Dendritic cell treated with granulocyte-macrophage colony-stimulating factor and Interleukin-4, amounts not matched to agents 40 ng/mL and 50 ng/mL, for 4 days (primary cell): ENCODE measurements around the gene SMG6.
"Not testable (repeated sequence)": the region's sequence is repeated elsewhere in the genome, so short reads cannot be mapped to it uniquely, and the experiment has no call there.

ENCODE experiments used
- H3K27ac Mint-ChIP-seq: one replicate; pipeline ENCODE4 v1.8.0; 2022; ENCODE audit warnings: mild to moderate bottlenecking, mixed read lengths
- H3K27me3 Mint-ChIP-seq: one replicate; pipeline ENCODE4 v1.8.0; 2022; ENCODE audit warnings: mild to moderate bottlenecking, mixed read lengths
- H3K36me3 Mint-ChIP-seq: one replicate; pipeline ENCODE4 v1.8.0; 2022; ENCODE audit warnings: low read depth, mixed read lengths
- H3K4me1 Mint-ChIP-seq: one replicate; pipeline ENCODE4 v1.8.0; 2022; ENCODE audit warnings: low read depth, mixed read lengths
- H3K4me3 Mint-ChIP-seq: one replicate; pipeline ENCODE4 v1.8.0; 2022; ENCODE audit warnings: mild to moderate bottlenecking, moderate library complexity, mixed read lengths
- H3K9me3 Mint-ChIP-seq: one replicate; pipeline ENCODE4 v1.8.0; 2022; ENCODE audit warnings: mixed read lengths
- intact Hi-C: fragments of 100-400 bp; cut with micrococcal nuclease; formaldehyde crosslinking; loops from one replicate; pipeline ENCODE4 v1.15.0; 2022

The SMG6 gene

DNA sequence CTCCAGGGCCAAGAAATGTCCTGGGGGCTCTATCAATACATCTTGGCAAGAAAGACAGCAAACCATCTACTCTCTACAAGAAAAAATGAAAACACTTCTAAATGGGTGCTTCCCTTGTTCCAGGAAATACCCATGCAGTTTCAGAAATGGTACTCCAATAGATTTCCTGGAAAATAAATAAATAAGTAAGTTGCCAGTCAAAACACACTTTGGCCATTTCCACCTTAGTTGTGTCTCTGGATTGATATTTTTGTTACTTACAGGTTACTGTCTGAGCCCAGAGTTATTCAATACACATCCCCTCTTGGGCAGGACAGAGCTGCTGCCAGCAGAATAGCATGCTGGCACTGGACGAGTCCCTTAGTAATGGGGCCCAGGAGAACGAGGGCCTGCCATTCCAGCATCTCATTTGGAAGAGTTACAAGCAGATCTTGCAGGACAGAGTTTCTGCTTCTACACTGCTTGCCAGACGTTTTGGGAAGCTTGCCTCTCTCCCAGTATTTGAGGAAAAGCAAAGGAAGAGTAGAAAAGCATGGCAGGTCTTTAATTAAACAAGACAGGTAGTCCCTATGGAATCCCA is 100.5 kb downstream of the SMG6 start:
- H3K4me1 Mint-ChIP-seq = peaks cover 5% of the 10 kb centered on the region
- intact Hi-C loops = no loop called here
- H3K9me3 Mint-ChIP-seq = no peaks in the 10 kb centered on the region
- no peak overlapping the region for H3K4me3 Mint-ChIP-seq
- no peak overlapping the region for H3K27ac Mint-ChIP-seq
- no peaks in the 10 kb centered on the region for H3K27me3 Mint-ChIP-seq
- H3K36me3 Mint-ChIP-seq = peaks cover 16% of the 10 kb centered on the region

DNA sequence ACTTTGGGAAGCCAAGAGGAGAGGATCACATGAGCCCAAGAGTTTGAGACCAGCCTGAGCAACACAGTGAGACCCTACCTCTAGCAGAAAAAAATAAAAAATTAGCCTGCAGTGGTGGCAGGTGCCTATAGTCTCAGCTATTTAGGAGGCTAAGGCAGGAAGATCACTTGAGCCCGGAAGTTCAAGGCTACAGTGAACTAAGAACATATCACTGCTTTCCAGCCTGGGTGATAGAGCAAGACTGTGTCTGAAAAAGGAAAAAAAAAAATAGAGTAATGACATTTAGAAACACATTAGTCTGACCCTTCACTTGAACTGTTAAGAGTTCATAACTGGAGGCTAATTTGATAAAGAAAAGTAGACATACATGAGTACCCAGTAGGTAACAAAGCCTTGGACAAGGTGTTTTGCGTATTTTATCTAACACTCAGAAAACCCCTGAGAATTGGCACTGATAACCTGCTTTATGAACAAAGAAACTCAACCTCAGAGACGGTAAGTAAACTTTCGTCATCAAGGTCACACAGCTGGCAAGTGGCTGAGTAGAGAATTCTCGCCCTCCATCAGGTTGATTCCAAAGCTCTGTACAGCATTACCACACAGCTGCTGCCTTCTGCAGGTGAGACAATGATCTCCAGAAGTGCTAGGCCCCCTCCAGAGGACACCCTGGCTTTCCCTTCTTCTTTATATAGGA is 101.1 kb downstream of the SMG6 start:
- Mint-ChIP-seq H3K27me3 (no peaks in the 10 kb centered on the region), H3K36me3 (peaks cover 19% of the 10 kb centered on the region), H3K4me3 (no peak overlapping the region), H3K4me1 (peaks cover 5% of the 10 kb centered on the region), H3K9me3 (no peaks in the 10 kb centered on the region), H3K27ac (no peak overlapping the region)
- intact Hi-C loops = no loop called here

DNA sequence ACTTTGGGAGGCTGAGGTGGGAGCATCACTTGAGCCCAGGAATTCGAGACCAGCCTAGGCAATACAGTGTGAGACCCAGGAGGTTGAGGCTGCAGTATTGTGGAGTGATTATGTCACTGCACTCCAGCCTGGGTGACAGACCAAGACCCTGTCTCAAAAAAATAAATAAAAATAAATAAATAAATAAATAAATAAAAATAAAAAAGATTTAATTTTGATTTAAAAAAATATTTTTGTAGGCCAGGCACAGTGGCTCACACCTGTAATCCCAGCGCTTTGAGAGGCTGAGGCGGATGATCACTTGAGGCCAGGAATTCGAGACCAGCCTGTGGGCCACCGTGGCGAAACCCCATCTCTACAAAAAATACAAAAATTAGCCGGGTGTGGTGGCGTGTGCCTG is 104.2 kb downstream of the SMG6 start:
- intact Hi-C loops, H3K9me3 Mint-ChIP-seq, H3K4me3 Mint-ChIP-seq, H3K27me3 Mint-ChIP-seq, H3K27ac Mint-ChIP-seq: not testable (repeated sequence)
- H3K36me3 Mint-ChIP-seq = peaks cover 32% of the 10 kb centered on the region
- peaks cover 10% of the 10 kb centered on the region for H3K4me1 Mint-ChIP-seq

DNA sequence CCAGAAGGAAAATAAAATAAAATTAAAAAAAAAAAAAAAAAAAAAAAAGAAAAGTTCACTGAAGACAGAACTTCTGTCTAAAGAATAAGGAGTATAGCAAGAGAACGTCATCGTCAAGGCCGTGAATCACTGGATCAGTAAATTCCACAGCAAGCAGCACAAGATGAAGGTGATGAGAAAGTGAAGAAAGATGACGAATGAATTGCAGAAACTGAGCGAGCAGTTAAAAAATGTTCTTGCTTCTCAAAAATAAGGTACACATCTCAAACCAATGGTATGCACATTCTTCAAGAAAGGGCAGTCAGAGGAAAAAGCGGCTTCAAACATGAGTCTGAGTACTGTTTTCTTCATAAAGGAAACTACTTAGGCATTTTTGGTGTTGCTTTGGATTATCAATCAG is 104.7 kb downstream of the SMG6 start:
- Mint-ChIP-seq H3K27ac (no peak overlapping the region), H3K27me3 (no peaks in the 10 kb centered on the region), H3K4me1 (peaks cover 10% of the 10 kb centered on the region)

DNA sequence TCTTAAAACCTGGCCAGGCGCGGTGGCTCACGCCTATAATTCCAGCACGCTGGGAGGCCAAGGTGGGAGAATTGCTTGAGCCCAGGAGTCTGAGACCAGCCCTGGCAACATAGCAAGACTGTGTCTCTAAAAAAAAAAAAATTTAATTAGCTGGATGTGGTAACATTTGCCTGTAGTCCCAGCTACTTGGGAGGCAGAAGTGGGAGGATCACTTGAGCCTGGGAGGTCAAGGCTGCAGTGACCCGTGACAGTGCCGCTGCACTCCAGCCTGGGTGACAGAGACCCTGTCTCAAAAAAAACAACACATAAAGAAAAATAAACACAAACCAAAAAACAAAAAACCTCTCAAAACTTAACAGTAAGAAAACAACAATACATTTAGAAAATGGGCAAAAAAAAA is 106.3 kb downstream of the SMG6 start:
- intact Hi-C loops = no loop called here
- no peak overlapping the region for H3K4me3 Mint-ChIP-seq
- no peak overlapping the region for H3K27ac Mint-ChIP-seq
- no peaks in the 10 kb centered on the region for H3K9me3 Mint-ChIP-seq
- H3K4me1 Mint-ChIP-seq = peaks cover 23% of the 10 kb centered on the region
- H3K36me3 Mint-ChIP-seq = peaks cover 42% of the 10 kb centered on the region
- H3K27me3 Mint-ChIP-seq = no peaks in the 10 kb centered on the region

More for the DNA sequence above, 104.7 kb downstream of the SMG6 start:
- Mint-ChIP-seq H3K9me3 (no peaks in the 10 kb centered on the region), H3K36me3 (peaks cover 34% of the 10 kb centered on the region), H3K4me3 (no peak overlapping the region)
- intact Hi-C loops = no loop called here

DNA sequence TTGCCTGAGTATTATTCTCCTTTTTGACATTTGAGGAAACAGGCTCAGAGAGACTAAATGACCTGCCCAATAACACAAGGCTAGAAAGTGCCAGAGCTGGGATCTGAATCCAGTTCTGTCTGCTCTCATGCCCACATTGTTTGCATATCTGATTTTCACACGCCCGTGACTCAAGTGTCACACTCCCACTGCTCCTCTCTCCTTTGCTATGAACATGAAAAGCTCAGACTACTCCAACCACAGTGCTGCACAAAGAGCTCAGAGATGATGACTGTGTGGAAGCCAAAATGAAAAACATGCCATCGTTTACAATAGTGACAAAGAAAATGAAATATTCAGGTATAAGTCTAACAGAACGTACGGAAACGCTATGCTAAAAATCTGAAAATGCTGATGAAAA is 107.9 kb downstream of the SMG6 start:
- intact Hi-C loops = no loop called here
- Mint-ChIP-seq H3K27me3 (peaks cover 2% of the 10 kb centered on the region), H3K36me3 (peaks cover 44% of the 10 kb centered on the region), H3K4me1 (peaks cover 28% of the 10 kb centered on the region), H3K9me3 (no peaks in the 10 kb centered on the region), H3K4me3 (no peak overlapping the region), H3K27ac (no peak overlapping the region)

DNA sequence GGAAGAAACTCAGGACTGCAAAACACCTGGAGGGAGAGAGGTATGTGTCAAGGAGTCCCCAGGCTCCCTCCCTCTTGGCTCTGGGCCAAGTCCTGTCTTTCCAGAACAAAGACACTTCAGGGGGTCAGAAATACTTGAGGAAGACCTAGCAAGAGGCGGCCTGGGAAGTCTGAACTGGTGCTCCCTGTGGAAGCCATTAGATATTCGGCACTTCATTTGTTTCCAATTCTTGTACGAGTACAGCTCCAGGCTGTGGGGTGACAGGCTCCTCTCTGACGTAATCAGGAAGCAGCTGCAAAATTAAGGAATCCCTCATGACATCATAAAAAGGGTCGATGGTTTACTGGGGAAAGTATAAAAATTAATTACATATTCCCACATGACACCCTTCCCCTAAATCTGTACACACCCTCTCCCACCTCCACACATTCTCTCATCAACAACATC is 108.7 kb downstream of the SMG6 start:
- Mint-ChIP-seq H3K4me3 (no peak overlapping the region), H3K36me3 (peaks cover 44% of the 10 kb centered on the region), H3K4me1 (peaks cover 32% of the 10 kb centered on the region), H3K27me3 (peaks cover 2% of the 10 kb centered on the region), H3K27ac (no peak overlapping the region), H3K9me3 (no peaks in the 10 kb centered on the region)
- intact Hi-C loops = no loop called here

DNA sequence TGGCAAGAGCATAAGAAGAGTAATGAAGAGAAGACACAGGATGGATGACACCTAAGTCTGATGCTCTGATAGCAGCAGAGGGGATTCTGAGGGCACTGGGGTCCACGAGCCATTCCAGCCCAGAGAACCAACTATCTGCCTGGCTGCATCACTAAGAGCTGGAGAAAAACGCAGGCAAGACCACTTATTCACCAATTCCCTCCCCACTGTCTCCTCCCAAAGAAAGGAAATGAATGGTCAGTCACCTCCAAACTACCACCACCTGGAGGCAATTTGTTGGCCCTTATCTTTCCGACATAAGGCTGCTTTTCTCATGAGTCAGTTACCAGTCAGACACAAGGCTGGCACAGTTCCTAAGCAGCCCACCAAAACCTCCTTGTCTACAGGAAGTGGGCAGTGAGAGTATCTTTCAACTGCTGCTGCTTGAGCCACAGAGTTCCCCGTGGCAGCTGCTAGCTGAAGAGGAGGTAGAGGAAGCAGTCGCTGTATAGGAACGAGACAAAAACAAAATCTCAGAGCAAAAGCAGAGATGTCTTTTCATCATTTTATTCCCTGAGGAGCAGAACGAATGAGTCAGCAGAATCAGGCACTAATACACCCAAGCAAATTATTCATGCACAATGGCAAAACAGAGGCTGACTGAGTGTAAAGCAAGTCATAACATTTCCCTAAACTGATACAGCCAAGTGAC is 111.1 kb downstream of the SMG6 start:
- peaks cover 2% of the 10 kb centered on the region for H3K27me3 Mint-ChIP-seq
- H3K4me1 Mint-ChIP-seq = peaks cover 35% of the 10 kb centered on the region
- no peaks in the 10 kb centered on the region for H3K9me3 Mint-ChIP-seq
- no peak overlapping the region for H3K4me3 Mint-ChIP-seq
- no peak overlapping the region for H3K27ac Mint-ChIP-seq
- peaks cover 58% of the 10 kb centered on the region for H3K36me3 Mint-ChIP-seq
- intact Hi-C loops = no loop called here

DNA sequence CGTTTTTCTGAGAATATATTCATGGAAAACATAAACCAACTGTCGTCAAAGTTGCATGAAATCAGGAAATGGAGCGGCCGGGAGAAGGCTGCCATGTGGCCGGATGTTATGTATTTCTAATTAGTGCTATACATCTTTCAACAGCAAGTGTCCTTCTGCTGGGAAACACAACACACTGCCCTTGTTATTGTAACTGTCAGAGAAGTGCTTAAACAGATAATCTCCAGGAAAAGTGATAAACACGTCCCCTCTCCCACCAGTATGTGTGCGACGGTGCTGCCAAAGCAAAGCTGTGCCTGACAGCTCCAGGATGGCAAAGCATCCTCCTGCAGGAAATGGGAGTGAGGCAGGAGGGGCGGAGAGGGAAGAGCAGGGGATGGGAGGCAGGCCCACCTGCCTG is 111.8 kb downstream of the SMG6 start:
- Mint-ChIP-seq H3K4me1 (peaks cover 35% of the 10 kb centered on the region), H3K36me3 (peaks cover 58% of the 10 kb centered on the region), H3K9me3 (no peaks in the 10 kb centered on the region), H3K27me3 (peaks cover 2% of the 10 kb centered on the region), H3K4me3 (no peak overlapping the region), H3K27ac (no peak overlapping the region)
- intact Hi-C loops = no loop called here

DNA sequence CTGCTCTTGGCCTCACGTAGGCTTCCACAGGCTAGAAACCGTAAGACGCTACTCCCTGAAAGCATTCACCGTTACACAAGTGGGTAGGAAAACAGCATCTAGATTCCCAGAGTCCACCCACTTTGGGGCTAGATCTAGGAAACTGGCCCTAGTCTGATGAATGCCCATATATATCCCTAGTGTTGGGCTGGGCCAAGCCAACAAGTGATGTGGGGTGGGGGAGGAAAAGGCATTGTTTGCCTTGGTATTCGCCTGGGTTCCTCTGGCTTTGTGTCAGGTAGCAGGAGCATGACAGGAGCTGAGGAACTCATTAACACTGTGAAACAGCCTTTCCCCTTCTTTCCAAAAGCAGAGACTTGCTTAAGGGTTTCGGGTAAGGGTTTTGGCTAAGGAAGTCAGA is 112.4 kb downstream of the SMG6 start:
- intact Hi-C loops = no loop called here
- Mint-ChIP-seq H3K27me3 (peaks cover 2% of the 10 kb centered on the region), H3K36me3 (peaks cover 64% of the 10 kb centered on the region), H3K4me3 (no peak overlapping the region), H3K4me1 (peaks cover 35% of the 10 kb centered on the region), H3K9me3 (no peaks in the 10 kb centered on the region), H3K27ac (no peak overlapping the region)

DNA sequence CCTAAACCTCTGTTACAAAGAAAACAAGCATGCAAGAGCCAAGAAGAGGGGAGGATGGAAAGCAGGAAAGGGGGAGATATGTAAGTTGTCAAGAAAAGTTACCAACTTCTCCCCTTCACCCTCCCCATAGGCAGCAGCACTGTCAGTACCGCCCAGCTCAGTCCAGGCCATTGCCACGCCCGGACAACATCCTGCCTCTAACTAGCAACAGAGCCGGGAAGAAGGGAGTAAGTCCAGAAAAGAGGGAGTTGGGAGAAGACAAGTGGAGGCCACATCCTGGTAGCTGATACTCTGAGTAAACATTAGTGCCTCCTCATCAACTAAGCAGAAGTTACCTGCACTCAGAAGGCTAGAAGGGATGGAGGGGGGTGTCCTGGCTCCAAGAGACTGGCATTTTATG is 113.6 kb downstream of the SMG6 start:
- H3K36me3 Mint-ChIP-seq = peaks cover 70% of the 10 kb centered on the region
- no peaks in the 10 kb centered on the region for H3K9me3 Mint-ChIP-seq
- H3K4me1 Mint-ChIP-seq = peaks cover 30% of the 10 kb centered on the region
- peaks cover 2% of the 10 kb centered on the region for H3K27me3 Mint-ChIP-seq
- H3K4me3 Mint-ChIP-seq = no peak overlapping the region
- intact Hi-C loops = no loop called here
- no peak overlapping the region for H3K27ac Mint-ChIP-seq

DNA sequence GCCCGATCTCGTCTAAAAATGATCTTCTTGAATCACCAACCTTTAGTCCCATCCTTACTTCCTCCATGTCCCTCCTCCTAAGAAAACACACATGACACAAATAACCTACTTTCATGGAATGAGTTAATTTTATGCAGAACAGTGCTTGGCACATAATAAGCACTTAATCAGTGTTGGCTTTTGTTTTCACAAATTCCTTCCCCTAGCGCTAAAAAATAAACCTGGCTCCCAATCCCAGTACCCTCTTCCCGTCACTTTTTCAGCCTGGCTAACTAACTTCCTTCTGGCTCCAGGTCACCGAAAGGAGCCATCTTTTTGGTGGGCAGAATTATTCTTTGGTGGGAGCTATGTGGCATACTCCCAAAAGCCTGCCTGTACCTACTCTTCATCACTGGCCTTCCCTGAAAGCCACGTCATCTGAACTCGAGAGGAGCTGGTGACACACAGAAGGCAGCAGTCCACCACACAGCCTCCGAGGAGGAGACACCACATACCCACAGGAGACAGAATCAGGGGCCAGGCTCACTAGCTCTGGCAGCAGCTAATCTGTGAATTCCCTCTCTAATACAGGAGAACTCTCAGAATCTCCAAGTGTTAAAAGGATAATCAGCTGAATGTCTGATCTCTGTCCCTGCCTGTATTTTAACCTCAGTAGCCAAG is 114.5 kb downstream of the SMG6 start:
- intact Hi-C loops = no loop called here
- H3K27ac Mint-ChIP-seq = no peak overlapping the region
- H3K36me3 Mint-ChIP-seq = peaks cover 67% of the 10 kb centered on the region
- H3K9me3 Mint-ChIP-seq = no peaks in the 10 kb centered on the region
- H3K27me3 Mint-ChIP-seq = peaks cover 2% of the 10 kb centered on the region
- peaks cover 30% of the 10 kb centered on the region for H3K4me1 Mint-ChIP-seq
- H3K4me3 Mint-ChIP-seq = no peak overlapping the region

DNA sequence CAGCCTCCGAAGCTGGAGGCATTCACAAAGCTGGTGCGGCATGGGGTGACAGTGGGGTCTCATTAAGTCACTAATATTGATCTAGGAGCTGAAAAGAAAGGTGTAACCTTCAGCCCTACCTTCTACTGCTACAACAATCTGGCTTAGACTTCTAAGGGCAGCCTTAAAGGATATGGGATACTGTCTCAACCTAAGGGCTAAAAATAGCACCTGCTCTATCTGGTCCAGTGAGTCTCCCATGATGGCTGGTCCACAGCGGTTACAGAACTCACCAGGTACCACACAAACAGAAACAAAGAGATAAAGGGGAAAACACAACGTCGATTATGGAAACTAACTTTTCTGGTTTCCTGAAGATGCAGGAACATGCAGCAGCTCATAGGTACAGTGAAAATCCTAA is 115.8 kb downstream of the SMG6 start:
- Mint-ChIP-seq H3K27me3 (peaks cover 3% of the 10 kb centered on the region), H3K9me3 (no peaks in the 10 kb centered on the region), H3K4me1 (peaks cover 28% of the 10 kb centered on the region), H3K27ac (no peak overlapping the region), H3K36me3 (peaks cover 67% of the 10 kb centered on the region), H3K4me3 (no peak overlapping the region)
- intact Hi-C loops = no loop called here

DNA sequence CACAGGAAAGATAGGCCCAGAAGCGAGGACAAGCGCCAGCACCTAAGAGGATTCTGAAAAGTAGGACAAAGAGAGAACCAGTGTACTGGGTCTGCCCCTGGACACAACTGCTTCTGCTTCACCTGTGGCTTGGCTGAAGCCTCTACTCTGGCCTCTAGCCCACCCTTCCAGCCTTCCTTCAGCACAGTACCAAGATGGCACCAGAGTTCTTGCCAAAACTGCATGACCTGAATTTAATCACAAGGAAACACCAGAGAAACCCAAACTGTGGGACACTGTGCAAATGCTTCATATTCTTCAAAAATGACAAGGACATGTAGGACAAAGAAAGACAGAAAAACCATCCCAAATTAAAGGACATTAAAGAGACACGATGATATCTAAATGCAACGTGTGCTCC is 116.6 kb downstream of the SMG6 start:
- Mint-ChIP-seq H3K27ac (no peak overlapping the region), H3K27me3 (peaks cover 2% of the 10 kb centered on the region), H3K4me1 (peaks cover 25% of the 10 kb centered on the region), H3K36me3 (peaks cover 68% of the 10 kb centered on the region), H3K4me3 (no peak overlapping the region), H3K9me3 (no peaks in the 10 kb centered on the region)
- intact Hi-C loops = no loop called here
